ENCODE results near the gene DOK5.

GRCh38 chr20:54486585-54486984, 11.2 kb downstream of the DOK5 start:
- TF ChIP-seq CTCF (conservative IDR thresholded peaks at IDR 0.05; ENCODE audit: low read depth, low read length) (no peak), POLR2A (IDR thresholded peaks at IDR 0.05; ENCODE audit: low read depth, low read length) (no peak), USF2 (IDR thresholded peaks at IDR 0.05; ENCODE audit: low read depth, low read length) (no peak), SMC3 (IDR thresholded peaks at IDR 0.05; ENCODE audit: low read depth, low read length) (no peak), ELK1 (IDR thresholded peaks at IDR 0.05; ENCODE audit: borderline replicate concordance, low read depth, low read length) (no peak), BHLHE40 (IDR thresholded peaks at IDR 0.05; ENCODE audit: low read depth, low read length) (no peak), RAD21 (IDR thresholded peaks at IDR 0.05; ENCODE audit: low read length) (no peak), RCOR1 (IDR thresholded peaks at IDR 0.05; ENCODE audit: insufficient replicate concordance, low read length) (no peak), CEBPB (IDR thresholded peaks at IDR 0.05; ENCODE audit: low read depth, low read length) (no peak), MAFK (IDR thresholded peaks at IDR 0.05; ENCODE audit: low read depth, low read length) (no peak)
